IPS-NIHi7 (cell line): Measurements from ENCODE around the gene PNPLA3.

Source experiments
- DNase-seq: peaks from one replicate; pipeline ENCODE4 v3.0.0; 2012; ENCODE audit warnings: mixed read lengths; ENCODE audit errors: extremely low spot score

PNPLA3 gene

DNA sequence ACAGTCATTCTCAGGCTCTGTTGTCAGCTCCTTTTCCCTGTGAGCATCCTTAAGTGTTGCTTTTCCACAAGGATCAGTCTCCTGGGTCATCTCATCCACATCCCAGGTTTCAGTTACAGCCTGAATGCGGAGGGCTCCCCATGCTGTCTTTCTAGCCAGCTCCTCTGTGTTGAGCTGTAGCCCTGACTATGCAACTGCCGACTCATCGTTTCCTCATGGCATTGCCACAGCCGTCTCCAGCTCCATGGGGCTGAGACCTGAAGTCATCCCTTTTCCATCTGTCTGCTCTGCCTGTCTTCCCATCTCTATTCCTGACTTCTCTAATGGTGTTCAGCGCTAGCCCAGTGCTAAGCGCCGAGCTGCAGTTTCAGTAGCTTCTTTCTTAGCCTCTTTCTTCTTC, 43.5 kb downstream of the PNPLA3 start:
- no peak for DNase-seq

DNA sequence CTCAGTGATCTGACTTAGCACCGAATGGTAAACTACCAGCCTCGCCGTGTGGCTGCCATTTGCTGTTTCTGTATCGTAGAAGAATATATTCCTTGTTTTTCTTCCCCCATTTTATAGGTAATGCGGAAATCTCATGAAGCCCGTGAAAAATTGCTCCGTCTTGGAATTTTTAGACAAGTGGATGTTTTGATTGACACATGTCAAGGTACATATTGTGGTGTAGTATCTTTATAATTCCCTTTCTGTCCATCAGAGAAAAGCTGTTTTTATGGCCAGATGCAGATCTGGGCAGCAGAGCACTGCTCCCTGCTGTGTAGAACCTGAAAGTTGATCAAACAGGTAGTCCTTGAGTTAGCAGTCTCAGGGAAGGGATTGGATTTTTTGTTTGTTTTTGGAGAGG, 45.0 kb downstream of the PNPLA3 start:
- DNase-seq = no peak

GRCh38 chr22:43969021-43969878, 45.6 kb downstream of the PNPLA3 start:
- DNase-seq = no peak

GRCh38 chr22:43969989-43970755, 46.6 kb downstream of the PNPLA3 start:
- no peak for DNase-seq

DNA sequence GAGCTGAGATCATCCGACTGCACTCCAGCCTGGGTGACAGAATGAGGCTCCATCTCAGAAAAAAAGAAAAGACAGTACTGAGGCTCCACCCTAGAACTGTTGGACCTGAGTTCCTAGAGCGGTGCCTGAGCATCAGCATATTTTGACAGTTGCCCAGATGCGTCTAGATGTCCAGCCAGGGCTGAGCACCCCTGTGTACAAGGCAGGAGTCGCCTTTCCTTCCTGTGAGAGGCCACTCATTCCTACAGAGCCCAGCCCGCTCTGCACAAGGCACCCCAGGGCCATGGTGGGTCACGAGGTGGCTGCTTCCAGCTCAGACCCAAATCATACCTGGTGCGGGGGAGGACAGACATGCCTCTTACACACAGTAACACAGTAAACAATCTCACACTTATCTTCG, 47.5 kb downstream of the PNPLA3 start:
- DNase-seq = no peak

DNA sequence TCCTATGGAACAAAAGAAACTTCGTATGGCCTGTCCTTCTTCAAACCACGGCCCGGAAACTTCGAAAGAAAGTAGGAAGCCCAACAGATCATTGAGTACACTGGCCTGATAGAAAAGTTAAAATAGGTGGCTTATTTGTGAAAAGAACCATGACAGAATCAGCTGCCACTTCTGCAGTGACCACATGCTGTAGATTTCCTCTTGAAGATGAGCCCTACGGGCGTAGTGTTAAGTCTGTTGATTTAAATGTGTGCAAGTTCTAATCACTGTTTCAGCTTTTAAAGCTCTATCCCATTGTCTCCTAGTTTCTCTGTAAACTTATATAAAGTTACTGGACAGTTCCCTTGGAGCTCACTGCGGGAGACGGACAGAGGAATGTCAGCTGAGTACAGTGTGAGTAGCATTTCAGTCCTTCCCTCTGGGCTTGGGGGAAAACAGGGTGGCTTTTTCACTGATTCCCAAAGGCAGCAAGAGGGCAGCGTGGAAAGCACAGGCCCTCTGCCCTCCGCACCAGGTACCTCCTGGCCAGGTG, 49.4 kb downstream of the PNPLA3 start:
- DNase-seq = no peak

DNA sequence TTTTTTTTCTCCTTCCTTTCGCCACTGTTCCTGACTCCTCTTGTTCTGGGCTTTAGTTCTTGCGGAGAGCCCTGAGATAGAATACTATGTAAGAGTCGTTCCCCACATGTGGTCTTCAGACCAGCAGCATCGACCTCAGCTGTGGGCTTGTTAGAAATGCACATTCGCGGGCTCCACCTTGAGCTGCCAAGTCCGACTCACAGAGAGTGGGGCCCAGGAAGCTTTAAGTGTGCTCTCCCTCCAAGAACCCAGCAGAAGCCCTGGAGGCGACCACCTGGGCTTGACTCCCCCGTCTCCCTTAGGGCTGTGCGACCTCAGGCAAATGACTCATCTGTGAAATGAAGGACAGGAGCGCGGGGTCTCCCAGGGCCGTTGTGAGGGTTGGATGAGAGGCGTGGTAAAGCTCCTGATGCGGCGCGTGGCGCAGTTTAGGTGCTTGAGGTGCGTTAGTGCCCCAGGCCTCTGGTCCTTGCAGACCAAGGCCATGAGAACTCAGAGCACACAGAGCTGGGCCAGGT, 50.5 kb downstream of the PNPLA3 start:
- DNase-seq = no peak

DNA sequence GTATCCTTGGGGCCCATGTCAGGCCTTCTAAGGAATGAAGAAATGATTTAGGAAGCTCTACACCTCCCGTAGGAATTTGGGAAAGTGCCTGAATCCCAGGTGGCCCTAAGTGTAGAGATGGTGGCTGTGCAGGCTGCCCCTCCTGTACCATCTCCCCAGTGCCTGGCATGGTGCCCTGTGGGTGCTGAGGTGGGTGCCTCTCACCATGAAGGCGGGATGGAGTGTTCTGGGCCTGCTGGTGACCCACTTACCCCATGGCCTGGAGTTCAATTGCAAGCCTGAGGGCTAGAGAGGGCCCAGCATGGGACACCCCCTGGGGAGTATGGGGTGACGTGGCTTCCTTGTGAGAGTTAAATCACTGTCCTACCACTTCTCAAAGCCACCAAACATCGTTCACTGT, 51.4 kb downstream of the PNPLA3 start:
- DNase-seq = no peak

DNA sequence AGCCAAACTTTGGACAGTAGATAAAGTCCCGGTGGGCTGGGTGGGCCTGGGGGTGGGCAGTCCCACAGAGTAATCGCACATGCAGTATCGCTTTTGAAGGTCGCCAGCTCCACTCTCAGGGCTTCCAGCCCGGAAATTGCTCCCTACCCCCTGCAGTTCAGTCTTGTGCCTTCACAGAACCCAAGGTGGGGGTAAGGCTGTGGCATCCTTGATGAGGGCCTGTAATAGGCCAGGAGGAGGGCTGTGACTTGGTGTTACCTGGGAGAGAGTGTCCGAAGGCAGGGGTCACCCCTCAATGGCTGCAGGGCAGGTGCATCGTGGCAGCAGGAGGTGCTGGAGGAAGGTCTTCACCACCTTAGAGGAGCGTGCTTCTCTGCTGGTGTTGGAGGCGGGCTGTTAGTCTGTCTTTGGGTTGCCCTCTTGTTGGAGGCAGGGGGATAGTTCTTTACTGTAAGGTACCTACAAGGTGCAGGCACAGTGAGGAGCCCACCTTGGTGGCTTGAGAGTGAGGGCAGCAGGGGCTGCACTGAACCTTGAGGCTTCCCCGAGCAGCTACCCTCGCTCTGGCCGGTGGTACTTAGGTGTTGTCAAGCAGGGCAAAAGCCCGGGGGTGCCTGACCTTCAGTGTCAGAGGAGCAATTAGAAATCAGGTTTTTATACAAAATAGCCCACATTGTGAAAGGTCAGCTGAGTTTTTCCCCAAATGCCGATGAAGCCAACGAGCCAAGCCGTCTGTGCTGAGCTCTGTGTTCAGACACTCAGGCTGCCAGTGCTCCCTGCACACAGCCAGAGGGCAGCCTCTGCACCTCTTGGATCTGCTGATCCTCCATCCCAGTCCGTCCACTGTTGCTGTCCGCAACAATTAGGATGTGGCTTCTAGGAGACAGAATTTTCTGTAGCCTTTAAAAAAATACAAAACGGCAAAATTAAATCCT, 53.5 kb downstream of the PNPLA3 start:
- DNase-seq = no peak

- DNase-seq = no peak
Observed at GRCh38 chr22:43978558-43978957, 55.0 kb downstream of the PNPLA3 start.

- DNase-seq = no peak
Observed at GRCh38 chr22:43980579-43980978, 57.0 kb downstream of the PNPLA3 start.

GRCh38 chr22:43980996-43981395, 57.4 kb downstream of the PNPLA3 start:
- DNase-seq = no peak

DNA sequence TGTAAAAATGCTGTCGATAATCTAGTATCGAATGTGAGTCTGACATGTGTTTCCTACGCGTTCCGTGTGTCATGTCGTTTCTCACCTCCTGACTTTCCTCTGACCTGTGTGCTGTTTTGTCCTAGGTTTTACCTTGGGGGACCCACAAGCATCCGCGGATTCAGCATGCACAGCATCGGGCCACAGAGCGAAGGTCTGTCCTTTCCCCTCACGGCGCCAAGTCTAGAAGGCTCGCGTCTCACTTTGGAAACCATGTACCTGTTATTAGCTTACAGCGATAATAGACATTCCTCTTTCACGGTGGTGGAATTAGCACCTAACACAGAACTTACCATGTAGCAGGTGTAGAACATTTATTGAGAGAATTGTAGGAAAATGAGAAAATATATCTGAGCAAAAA, 60.2 kb downstream of the PNPLA3 start:
- no peak for DNase-seq

- no peak for DNase-seq
Observed at GRCh38 chr22:43985532-43985931, 61.9 kb downstream of the PNPLA3 start.

DNA sequence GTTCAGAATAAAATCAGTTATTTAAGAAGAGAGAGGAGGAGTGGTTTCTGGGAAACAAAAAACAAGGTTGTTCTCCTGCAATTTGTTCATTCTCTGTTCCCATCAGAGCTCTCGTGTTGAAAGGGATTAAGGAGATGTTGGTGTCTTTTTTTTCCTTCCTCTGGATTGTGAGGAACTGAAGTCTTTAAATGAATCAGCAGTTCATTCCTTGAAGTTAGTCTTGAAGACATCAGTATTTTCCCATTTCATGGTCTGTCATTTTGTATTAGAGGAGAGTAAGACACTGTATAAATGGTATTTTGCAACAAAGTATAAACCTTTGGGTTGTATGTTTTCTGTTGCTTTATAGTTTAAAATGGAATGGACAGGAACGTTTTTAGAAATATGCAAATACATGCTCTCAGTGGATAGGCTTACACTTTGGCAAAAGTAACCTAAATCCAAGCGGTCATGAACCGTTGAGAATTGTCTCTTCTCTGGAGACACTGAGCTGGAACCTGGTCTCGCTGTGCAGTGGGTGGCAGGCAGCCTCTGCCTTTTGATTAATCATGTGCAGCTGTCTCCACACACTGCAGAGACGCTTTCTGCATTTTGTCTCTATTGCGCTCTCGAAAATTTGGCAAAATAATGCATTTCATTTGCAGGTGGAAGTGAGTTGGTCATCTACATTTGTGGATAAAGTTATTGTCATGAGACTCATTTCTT, 64.7 kb downstream of the PNPLA3 start:
- DNase-seq = no peak

- DNase-seq = no peak
Observed at GRCh38 chr22:43988960-43989359, 65.4 kb downstream of the PNPLA3 start.

DNA sequence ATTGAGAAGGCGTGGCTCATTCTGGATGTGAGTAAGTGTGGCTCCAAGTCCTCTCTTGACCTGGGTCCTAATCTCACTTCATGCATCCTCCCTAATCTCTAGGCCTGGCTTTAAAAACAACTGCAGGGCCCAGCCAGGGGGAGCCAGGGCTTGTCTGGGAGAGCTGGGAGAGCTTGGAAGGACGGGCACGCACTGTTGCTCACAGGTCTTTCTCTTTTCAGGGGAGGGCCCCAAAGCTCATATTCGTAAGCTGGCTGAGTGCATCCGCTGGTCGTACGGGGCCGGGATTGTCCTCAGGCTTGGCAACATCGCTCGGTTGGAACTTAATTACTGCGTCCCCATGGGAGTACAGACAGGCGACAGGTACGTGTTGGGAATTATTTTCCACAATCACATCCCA, 66.4 kb downstream of the PNPLA3 start:
- no peak for DNase-seq

- no peak for DNase-seq
Observed at GRCh38 chr22:43991316-43992020, 67.9 kb downstream of the PNPLA3 start.

DNA sequence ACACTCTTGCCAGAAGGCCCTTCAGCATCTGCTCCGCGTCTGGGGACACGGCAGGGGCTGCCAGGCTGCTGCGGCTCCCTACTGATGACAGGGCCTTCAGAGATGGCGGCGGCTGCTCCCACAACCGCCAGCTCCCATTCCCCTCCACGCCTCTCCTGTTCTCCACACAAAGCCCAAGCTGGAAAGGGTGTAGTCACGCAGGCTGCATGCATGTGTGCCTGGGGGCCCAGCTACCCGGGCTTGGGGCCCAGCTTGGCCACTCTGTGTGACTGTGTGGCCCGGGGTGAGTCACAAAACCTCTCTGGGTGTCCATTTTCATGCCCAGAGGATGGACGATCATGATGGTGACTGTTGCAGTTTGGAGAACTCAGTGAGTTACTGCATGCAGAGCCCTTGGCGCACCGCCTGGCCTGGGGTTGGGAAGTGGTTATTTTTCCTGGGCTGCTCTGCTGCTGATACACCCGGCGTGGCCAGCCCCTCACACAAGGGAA, 68.8 kb downstream of the PNPLA3 start:
- DNase-seq = no peak
